Renal cortical epithelial cell (primary cell): ENCODE results near the gene MOB1A. TPM values are rescaled to one million over a fixed set of nuclear protein-coding genes. Genes with fewer than 3 reads are reported as not detected.
"Not testable (repeated sequence)": the region's sequence is repeated elsewhere in the genome, so short reads cannot be mapped to it uniquely, and the experiment has no call there.

Experiments used
- DNase-seq: peaks from one replicate; pipeline ENCODE4 v3.0.0-alpha.2; 2011; ENCODE audit warnings: low read depth
- total RNA-seq: library from RNA; depleted of rRNA; stranded (reverse); fragments of >200 nt; gene quantifications from 2 replicates; pipeline ENCODE4 v1.2.3, GENCODE V29; 2014

The MOB1A gene
- total RNA-seq, 1 donor from 2014 or later: 147 TPM

DNA sequence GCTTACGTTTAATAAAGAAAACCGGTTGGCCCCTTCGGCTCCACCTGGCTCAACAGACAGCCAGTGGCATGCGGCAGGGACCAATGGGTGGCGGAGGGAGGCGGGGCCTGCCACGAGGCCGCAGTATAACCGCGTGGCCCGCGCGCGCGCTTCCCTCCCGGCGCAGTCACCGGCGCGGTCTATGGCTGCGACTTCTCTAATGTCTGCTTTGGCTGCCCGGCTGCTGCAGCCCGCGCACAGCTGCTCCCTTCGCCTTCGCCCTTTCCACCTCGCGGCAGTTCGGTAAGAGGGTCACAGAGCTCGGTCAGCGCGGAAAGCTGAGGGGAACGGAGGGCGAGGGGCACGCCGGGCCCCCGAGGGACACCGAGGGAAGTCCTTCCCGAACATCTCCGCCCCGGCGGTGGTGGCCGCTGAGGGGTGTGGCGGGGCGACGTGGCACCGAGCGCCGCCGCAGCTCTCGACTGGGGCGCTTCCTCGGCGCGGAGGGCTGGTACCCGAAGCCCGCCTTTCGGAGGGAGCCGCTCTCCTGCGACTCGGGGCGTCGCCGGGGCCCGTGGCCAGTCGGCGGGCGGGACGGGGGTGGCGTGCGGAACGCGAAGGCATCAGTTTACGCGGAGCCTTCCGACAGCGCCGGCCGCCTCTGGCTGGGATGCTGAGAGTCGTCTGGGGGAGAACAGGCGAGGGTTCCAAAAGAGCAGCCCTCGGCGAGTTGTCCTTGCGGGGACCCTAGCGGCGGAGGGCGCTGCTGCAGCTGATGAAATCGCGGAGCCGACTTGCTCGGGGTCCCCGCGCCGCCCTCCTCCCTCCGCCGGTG is 20.0 kb upstream of the MOB1A start, which contains the start of gene MTHFD2:
MTHFD2 (plus strand) TSS at position 155 of the 814 bp plus-strand sequence; CDS start at position 182, 27 bp downstream.
- DNase-seq: peak; percentile 66

DNA sequence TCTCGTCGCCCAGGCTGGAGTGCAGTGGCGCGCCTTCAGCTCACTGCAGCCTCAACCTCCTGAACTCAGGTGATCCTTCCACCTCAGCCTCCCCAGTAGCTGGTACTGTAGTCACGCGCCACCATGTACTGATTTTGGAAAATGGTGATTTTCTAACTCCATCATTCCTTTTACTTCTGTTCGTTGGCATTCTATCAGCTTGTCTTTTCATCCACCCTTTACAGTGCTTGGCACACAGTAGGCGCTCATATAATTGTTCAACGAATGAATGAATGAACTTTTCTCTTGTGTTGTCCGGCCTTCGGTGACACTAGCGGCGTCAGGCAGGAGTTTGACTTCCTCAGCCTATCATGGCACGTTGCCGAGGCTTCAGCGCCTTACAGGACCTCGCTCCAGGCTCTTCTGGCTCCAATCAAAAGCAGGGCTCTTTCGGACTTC is 19.4 kb upstream of the MOB1A start:
- peak; percentile 97 for DNase-seq

DNA sequence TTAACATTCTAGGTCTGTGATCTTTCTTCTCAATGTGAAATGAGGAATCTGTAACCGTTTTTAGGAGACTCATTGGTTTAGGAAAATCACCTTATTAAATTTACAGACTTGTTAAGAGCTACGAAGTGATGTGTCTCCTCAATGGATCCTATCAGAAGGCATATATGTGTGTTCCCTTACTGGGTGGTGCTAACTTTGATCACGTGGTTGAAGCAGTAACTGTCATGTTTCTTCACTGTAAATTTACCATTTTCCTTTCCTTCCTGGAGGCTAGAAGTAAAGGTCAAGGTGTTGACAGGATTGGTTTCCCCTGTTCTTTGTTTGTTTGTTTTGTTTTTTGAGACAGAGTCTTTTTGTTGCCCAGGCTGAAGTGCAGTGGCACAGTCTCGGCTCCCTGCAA is 18.4 kb upstream of the MOB1A start:
- DNase-seq: no peak

DNA sequence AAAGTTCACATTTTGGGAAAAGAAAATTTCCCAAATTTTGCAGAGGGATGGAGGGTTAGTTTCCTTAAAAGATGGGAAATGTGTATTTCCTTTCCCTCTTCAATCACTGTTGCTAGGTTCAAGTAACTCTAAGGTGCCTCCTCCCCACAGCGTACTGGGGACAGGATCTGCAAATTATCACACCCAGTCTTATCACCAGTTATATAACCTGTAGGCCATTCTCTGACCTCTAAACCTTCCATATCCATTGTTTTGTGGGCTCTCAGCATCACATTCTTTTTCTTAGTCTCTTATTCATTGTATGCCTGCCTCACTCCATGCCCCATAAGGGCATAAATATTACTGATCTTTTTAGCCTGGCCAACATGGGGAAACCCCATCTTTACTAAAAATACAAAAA is 16.1 kb upstream of the MOB1A start:
- no peak for DNase-seq

DNA sequence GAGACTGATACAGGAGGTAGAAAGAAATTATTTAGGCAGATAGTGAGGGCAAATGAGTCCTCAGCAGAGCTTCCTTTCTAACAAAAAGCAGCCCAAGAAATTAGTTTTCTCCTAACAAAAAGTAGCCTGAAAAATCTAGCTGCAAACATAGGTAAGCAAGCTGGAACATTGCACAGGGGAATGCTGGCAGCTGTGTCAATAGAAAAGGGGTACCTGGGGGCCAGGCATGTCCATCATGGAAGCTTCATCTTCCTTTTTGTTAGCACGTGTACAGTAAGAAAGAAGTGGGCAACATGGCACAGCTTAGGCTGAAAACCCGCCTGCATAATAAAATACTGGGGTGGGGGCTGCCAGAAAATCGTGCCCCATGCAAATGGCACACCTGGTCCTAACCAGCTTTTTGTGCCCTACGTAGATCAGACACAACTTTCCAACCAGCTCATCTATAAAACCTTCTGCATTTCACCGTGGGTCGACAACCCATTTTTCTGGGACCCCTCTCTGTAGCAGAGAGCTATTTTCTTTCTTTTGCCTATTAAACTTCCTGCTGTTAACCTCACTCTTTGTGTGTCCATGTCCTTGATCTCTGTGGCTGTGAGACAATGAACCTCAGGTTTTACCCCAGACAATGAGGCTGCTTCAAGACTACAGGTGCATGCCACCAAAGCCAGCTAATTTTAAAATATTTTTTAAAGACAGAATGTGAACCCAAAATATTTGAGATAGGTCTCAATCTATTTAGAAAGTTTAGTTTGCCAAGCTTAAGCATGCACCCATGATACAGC is 13.1 kb upstream of the MOB1A start:
- no peak for DNase-seq

DNA sequence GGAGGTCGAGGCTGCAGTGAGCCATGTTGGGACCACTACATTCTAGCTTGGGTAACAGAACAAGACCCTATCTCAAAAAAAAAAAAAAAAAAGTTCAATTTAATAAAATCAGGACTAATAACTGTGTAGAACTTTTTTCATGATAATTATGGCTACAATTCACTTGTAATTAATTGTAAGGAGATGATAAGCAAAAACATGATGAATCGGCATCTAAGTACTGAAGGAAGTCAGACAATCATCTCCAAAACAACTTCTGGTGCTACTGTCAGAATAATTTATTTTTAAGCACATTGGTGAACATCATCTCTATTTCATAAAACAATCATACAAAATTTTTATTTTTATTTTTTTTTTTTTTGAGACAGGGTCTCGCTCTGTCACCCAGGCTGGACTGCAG is 10.0 kb upstream of the MOB1A start:
- DNase-seq: no peak

DNA sequence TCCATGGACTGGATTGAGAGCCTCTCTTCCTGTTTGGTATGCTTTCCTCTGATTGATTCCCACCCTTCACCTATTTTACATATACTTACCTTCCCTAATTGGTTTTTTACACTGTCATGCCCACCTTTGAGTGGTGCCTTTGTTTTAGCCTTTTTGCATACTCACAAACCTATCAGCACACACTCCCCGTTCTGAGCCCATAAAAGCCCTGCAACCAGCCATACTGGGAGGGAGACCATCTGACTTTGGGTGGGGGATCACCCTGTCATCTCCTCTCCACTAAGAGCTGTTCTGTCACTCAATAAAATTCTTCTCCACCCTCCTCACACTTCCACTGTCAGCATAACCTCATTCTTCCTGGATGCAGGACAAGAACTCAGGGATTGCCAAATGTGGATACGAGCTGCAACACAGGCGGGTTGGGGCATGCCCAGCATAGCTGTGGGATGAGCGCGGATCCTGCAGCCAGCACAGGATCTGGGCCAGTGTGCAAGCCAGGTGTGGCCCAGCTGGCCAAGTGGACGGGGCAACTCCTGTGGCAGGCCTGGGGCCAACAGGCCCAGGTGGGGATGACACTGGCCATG is 9.4 kb upstream of the MOB1A start:
- DNase-seq: no peak

DNA sequence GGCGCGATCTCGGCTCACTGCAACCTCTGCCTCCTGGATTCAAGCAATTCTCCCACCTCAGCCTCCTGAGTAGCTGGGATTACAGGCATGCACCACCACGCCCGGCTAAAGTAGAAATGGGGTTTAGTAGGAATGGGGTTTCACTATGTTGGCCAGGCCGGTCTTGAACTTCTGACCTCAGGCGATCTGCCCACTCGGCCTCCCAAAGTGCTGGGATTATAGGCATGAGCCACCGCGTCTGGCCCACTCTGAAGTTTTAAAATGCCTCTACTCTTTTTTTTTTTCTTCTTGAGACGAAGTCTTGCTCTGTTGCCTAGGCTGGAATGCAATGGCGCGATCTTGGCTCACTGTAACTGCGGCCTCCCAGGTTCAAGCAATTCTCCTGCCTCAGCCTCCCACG is 8.0 kb upstream of the MOB1A start:
- not testable (repeated sequence) for DNase-seq

DNA sequence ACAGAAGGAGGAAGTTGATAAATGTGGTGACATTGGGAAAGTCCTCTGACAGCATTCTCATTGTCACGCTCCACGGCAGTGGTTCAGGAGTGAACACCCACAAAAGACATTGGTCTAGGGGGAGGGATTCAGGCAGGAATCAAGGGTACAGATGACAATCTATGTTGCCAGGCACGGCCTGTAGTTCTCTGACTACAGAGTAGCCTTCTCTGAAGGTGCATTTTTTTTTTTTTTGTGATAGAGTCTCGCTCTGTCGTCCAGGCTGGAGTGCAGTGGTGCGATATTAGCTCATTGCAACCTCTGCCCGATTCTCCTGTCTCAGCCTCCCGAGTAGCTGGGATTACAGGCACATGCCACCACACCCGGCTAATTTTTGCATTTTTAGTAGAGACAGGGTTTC is 7.4 kb upstream of the MOB1A start:
- no peak for DNase-seq

DNA sequence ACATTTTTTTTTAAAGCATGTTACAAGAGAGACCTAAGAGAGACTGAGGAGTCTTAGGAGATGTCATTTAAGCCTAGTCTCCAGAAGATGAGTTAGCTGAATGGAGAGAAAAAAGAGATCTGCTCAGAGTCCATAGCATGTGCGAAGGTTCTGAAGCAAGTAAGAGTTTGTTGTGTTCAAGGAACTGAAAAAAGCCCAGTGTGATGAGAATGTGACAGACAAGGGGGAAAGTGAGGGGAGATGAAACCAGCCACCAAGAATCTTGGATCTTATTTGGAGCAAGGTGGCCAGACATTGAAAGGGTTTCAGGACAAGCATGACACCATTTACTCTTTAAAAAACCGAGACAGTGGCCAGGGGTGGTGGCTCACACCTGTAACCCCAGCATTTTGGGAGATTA is 5.2 kb upstream of the MOB1A start:
- DNase-seq: no peak

DNA sequence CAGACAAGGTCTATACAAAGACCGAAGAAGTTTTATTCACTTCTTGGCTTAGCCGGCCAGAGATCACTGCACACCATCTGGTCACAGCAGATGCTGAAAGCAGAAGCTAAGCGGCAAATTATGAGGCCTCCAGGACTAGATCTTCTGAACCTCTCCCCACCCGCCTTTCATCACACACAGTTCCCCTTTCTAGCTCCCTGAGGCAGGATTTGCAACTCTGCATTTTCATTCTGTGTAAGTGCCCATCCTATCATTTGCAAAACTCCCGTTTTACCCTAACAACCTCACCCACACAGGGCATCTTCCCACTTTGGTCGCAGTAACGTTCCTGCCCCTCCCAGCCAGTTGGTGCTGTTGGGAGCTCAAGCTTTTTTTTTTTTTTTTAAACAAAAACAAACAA is 3.1 kb upstream of the MOB1A start:
- no peak for DNase-seq

DNA sequence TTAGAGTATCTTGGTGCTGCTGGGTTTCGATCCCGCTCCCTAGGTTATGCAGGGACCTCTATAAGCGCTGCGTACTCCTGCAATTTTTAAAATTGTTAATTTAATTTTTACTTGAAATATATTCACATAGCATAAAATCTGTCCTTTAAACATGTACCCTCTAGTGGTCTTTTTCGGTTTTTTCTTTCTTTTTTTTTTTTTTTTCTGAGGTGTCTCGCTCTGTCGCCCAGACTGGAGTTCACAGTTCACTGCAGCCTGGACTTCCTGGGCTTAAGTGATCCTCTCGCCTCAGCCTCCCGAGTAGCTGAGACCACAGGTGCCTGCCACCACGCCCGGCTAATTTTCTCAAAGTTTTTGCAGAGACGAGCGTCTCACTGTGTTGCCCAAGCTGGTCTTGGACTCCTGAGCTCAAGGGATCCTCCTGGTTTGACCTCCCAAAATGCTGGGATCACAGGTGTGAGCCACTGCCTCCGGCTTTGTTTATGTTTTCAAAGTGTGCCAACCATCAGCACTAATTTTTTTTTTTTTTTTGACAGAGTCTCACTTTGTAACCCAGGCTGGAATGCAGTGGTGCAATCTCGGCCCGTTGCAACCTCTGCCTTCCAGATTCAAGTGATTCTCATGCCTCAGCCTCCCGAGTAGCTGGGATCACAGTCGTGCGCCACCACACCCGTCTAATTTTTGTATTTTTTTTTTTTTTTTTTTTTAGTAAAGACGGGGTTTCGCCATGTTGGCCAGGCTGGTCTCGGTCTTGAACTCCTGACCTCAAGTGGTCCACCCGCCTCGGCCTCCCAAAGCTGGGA is 585 bp upstream of the MOB1A start:
- no peak for DNase-seq

DNA sequence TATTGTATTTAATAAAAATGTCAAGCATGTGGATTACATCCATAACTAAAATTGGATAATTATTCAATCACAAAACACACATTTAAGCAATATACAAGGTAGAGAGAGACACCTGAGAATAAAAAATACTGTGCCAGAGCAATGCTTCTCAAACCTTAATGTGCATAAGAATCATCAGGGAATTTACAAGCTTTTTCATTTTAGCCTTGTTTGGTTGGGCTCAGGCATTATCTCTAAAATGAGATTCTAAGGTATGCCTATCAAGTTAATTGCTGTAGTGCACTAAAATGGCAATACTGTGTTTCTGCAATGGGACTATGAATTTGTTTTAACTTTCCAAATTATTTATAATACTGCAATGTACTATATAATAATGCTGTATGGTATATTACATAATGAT is 983 bp downstream of the MOB1A start:
- DNase-seq: no peak

DNA sequence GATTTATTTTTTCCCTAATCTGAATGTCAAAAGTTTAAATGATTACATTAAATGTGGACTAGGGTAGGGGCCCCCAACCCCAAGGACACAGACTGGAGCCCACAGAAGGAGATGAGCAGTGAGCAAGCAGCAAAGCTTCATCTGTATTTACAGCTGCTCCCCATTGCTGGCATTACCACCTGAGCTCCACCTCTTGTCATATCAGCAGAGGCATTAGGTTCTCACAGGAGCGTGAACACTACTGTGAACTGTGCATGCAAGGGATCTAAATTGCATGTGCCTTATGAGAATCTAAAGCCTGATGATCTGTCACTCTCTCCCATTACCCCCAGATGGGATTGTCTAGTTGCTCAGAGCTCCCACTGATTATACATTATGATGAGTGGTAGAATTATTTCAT is 3.8 kb downstream of the MOB1A start:
- no peak for DNase-seq

DNA sequence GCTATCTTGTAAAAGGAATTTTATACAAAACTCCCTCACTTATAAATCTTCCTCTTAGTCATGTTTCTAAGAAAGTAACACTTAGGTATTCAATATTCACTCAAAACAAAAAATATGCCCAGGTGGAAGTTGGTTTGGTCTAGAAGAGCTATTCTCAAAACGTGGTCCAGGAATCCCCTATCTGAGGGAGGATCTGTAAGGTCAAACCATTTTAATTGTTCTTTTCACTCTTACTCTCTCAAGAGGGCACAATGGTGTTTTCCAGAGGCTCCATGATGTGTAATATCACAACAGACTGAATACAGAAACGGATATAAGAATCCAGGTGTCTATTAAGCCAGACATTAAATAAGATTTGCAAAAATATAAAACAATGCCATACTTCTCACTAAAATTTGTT is 9.9 kb downstream of the MOB1A start:
- DNase-seq: no peak

DNA sequence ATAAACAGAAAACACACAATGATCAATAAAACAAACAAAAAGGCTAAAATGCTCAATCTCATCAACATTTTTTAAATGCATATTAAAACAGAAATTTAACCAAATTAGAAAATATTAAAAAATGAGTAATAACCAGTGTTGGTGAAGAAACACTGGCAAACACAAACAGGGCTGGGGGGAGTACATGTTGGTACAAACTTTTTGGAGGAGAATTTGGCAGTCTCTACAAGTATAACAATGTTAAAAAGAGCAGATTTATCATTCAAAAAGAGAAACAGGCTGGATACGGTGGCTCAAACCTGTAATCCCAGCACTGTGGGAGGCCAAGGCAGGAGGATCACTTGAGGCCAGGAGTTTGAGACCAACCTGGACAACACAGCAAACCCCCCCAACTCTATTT is 13.9 kb downstream of the MOB1A start:
- DNase-seq: no peak

DNA sequence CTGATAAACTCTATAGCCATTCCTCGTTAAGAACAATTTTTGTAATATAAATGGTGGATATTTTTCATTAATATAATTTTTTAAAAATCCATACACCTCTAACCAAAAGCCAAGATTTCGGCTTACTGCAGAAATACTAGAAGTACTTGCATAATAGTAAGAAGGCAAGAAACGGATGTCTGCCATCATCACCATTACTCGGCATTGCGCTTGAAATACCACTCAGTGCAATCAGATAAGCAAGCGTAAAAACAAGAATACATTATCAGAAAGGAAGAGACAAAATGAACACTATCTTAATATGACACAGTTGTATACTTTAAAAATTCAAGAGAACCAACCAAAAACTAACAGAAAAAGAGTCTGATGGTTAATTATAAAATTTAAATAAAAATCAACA is 15.7 kb downstream of the MOB1A start:
- DNase-seq: no peak

DNA sequence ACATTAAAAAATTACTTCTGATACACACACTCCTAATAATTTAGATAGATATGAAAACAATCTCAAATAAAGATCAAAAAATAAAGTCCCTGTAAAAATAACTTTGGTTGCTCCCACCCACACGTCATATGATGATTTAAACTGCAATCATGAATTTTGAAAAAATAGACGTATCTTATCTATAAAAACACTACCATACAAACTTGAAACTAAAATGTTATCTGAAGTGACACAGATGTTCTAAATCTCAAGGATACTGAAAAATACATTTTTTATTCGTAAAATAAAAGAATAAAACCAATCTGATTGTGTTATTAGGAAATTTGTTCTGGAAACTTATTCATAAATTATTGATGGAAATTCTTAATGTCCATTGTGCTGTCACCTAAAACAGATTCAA is 22.8 kb downstream of the MOB1A start:
- no peak for DNase-seq

DNA sequence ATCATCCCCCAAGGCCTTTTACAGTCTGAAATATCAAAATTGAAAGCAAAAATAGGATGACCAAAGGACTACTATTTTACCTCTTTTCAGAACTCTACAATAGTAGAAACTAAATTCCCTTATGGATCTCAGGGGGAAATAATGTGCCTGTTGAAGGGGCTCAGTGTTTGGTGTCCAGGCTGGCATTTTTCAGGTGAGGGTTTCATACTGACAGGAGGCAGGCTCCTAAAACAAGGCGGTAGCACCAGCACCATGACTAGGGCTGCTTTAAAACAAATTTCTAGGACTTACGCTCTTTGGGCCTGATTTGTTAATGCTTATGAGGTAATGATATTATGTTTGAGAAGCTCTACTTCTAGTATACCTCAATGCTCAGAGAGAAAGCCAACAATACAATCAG is 25.7 kb downstream of the MOB1A start:
- no peak for DNase-seq

DNA sequence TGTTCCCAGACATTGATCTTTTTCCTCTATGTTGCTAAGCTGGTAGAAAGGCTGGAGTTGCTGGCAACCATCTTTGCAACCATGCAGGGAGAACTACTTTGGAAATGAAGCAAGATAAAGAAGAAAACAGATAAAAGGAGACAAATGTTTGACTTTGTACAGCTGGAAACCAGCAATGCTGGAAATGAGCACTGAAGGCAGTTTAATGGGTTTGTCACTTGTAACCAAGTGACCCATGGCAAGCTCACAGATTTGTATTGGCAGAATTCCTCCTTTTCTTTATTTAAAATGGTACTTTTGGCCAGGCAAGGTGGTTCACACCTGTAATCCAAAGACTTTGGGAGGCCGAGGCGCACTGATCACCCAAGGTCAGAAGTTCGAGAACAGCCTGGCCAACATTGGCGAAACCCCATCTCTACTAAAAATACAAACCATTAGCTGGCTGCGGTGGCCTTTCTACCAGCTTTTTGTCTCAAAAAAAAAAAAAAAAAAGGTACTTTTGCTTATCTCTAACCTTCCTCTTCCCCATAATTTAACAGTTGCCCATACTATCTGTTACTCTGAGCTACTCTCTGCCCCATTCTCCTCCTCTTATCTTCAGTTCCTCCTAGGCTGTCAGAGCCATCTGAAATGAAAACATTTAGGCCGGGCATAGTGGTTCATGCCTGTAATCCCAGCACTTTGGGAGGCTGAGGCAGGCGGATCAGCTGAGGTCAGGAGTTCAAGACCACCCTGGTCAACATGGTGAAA is 28.9 kb downstream of the MOB1A start:
- DNase-seq: no peak

DNA sequence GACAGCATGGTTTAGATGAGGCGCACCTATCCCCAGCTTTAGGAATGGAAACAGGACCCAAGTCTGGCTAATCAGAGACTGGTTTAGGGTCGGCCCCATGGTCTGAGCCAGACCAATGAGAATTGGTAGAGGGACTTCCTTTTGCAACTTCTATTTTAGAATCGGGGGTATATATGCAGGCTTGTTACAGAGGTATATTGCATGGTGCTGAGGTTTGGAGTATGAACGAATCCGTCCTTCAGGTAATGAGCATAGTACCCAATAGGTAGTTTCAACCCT is 29.5 kb downstream of the MOB1A start:
- DNase-seq: no peak
